NCI-H524 (cell line): ENCODE measurements around the gene FETUB.

Experiments used
- DNase-seq, 2 experiments: peaks; one replicate each; lab custom pipeline; 2025; lab: John Stamatoyannopoulos, UW

Gene FETUB

GRCh38 chr3:186639778-186640472 lies at the start of gene FETUB:
Gene FETUB (plus strand): TSS chr3:186640399. CDS start chr3:186640461, 62 bp downstream.
- DNase-seq = no peak

- DNase-seq = no peak
Measured at GRCh38 chr3:186590580-186591295, 49.5 kb upstream of the FETUB start.

- DNase-seq = no peak
Measured at GRCh38 chr3:186592682-186593081, 47.5 kb upstream of the FETUB start.

- DNase-seq = no peak
Measured at GRCh38 chr3:186593862-186594261, 46.3 kb upstream of the FETUB start.

- no peak for DNase-seq
Measured at GRCh38 chr3:186594591-186595113, 45.5 kb upstream of the FETUB start.

- DNase-seq = no peak
Measured at GRCh38 chr3:186596568-186597287, 43.5 kb upstream of the FETUB start.

- DNase-seq = no peak
Measured at GRCh38 chr3:186598108-186598784, 42.0 kb upstream of the FETUB start.

- DNase-seq = no peak
Measured at GRCh38 chr3:186598794-186599141, 41.4 kb upstream of the FETUB start.

GRCh38 chr3:186599142-186599784 lies 40.9 kb upstream of the FETUB start:
- DNase-seq = no peak

GRCh38 chr3:186599785-186600166 lies 40.4 kb upstream of the FETUB start:
- no peak for DNase-seq

- DNase-seq = no peak
Measured at GRCh38 chr3:186600896-186601295, 39.3 kb upstream of the FETUB start.

GRCh38 chr3:186603159-186603558 lies 37.0 kb upstream of the FETUB start:
- DNase-seq = no peak

GRCh38 chr3:186605078-186605477 lies 35.1 kb upstream of the FETUB start:
- peak in 1 of 2 experiments; percentile 17 for DNase-seq

- DNase-seq = no peak
Measured at GRCh38 chr3:186605561-186606545, 34.3 kb upstream of the FETUB start.

GRCh38 chr3:186608624-186609215 lies 31.5 kb upstream of the FETUB start:
- no peak for DNase-seq

- DNase-seq = peak in 1 of 2 experiments; percentile 40
Measured at GRCh38 chr3:186609247-186609868, 30.8 kb upstream of the FETUB start.

GRCh38 chr3:186612065-186612464 lies 28.1 kb upstream of the FETUB start:
- no peak for DNase-seq

- no peak for DNase-seq
Measured at GRCh38 chr3:186612721-186613636, 27.2 kb upstream of the FETUB start, which contains the start of gene AHSG. Gene AHSG (plus strand): TSS chr3:186613060. CDS start chr3:186613142, 82 bp downstream.
